Measurements from ENCODE around the gene DSG3.

The DSG3 gene, protein sequence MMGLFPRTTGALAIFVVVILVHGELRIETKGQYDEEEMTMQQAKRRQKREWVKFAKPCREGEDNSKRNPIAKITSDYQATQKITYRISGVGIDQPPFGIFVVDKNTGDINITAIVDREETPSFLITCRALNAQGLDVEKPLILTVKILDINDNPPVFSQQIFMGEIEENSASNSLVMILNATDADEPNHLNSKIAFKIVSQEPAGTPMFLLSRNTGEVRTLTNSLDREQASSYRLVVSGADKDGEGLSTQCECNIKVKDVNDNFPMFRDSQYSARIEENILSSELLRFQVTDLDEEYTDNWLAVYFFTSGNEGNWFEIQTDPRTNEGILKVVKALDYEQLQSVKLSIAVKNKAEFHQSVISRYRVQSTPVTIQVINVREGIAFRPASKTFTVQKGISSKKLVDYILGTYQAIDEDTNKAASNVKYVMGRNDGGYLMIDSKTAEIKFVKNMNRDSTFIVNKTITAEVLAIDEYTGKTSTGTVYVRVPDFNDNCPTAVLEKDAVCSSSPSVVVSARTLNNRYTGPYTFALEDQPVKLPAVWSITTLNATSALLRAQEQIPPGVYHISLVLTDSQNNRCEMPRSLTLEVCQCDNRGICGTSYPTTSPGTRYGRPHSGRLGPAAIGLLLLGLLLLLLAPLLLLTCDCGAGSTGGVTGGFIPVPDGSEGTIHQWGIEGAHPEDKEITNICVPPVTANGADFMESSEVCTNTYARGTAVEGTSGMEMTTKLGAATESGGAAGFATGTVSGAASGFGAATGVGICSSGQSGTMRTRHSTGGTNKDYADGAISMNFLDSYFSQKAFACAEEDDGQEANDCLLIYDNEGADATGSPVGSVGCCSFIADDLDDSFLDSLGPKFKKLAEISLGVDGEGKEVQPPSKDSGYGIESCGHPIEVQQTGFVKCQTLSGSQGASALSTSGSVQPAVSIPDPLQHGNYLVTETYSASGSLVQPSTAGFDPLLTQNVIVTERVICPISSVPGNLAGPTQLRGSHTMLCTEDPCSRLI

DNA sequence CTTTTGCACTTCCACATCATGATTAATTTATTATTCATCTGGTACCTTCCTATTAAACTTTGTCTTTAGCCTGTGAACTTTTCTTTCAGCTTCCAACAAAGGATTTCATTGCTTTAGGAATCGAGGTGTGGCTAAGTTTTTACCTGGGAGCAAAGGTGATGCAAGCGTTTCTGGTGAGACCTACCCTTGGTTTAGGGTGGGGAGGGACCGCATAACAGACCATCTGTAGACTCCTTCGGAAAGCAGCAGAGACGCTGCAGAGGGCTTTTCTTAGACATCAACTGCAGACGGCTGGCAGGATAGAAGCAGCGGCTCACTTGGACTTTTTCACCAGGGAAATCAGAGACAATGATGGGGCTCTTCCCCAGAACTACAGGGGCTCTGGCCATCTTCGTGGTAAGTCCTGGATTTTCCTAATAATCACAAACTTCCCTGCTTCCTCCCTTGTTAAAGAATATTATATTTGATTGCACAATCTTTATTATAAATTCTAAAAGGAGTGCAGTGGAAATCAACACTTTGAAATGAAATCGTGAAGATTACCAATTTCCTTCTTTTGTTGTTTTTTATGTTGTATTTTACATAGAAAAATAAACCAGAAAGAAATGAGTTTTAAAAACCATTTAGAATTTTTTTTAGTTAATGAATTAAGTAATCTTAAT, at the start of gene DSG3:
DSG3 (plus strand) TSS at position 212 of the 662 bp plus-strand sequence; CDS start at position 349, 137 bp downstream.
- Mint-ChIP-seq H3K9me3 (no peaks in the 10 kb centered on the region), H3K36me3 (no peaks in the 10 kb centered on the region), H3K4me1 (no peaks in the 10 kb centered on the region), H3K27me3 (no peaks in the 10 kb centered on the region), H3K4me3 (no peak within 1 kb of the TSS), H3K27ac (no peak within 1 kb of the TSS)
- CTCF ChIA-PET: no interaction called here
- DNase-seq: no peak

DNA sequence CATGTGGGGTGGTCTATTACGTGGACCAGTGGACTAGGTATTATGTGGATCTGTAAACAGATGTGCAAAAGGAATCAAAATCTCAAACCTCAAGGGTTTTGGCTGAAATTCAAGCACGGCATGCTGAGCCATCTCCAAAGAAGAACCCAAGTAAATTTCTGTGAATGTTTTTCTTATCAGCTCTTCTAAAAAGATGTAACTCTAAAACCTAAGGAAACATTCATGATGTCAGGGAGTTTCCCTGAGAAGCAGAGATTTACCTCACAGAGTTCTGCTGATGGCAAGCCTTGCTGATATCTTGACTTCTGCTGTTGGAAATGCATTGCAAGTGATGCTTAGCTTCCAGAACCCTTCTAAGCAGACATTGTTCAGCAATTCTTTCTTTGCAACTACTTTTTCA, 49.4 kb upstream of the DSG3 start:
- H3K4me1 Mint-ChIP-seq: no peaks in the 10 kb centered on the region
- H3K36me3 Mint-ChIP-seq: no peaks in the 10 kb centered on the region
- no peak overlapping the region for H3K4me3 Mint-ChIP-seq
- H3K27ac Mint-ChIP-seq: no peak overlapping the region
- H3K27me3 Mint-ChIP-seq: no peaks in the 10 kb centered on the region
- no peak for DNase-seq
- CTCF ChIA-PET: no interaction called here
- no peaks in the 10 kb centered on the region for H3K9me3 Mint-ChIP-seq

DNA sequence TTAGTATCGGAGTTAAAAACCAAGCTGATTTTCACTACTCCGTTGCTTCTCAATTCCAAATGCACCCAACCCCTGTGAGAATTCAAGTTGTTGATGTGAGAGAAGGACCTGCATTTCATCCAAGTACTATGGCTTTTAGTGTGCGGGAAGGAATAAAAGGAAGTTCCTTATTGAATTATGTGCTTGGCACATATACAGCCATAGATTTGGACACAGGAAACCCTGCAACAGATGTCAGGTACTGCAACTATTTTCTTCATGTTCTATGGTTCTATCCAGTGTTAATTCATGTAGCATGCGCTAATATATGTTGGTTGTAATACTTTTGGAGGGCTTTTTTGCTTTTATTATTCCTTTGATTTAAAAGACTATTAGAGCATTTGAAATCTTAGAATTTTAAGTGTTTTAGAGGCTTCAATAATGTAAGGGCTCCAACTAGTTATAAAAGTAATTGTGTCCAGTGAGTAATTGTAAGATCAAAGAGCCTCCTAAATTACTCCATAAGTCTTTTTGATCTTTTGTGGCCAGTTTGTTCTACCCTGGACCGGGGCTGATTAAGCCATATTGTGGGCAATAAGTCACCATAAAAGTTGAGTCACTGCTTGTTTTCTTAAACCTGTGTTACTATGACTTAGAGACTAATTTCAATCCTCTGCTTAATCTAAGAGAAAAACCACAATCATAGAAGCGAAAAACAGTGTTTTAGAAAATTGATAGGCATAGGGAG, 48.1 kb upstream of the DSG3 start:
- Mint-ChIP-seq H3K36me3 (no peaks in the 10 kb centered on the region), H3K4me3 (no peak overlapping the region), H3K27me3 (no peaks in the 10 kb centered on the region), H3K4me1 (no peaks in the 10 kb centered on the region), H3K9me3 (no peaks in the 10 kb centered on the region), H3K27ac (no peak overlapping the region)
- no peak for DNase-seq
- CTCF ChIA-PET: no interaction called here

DNA sequence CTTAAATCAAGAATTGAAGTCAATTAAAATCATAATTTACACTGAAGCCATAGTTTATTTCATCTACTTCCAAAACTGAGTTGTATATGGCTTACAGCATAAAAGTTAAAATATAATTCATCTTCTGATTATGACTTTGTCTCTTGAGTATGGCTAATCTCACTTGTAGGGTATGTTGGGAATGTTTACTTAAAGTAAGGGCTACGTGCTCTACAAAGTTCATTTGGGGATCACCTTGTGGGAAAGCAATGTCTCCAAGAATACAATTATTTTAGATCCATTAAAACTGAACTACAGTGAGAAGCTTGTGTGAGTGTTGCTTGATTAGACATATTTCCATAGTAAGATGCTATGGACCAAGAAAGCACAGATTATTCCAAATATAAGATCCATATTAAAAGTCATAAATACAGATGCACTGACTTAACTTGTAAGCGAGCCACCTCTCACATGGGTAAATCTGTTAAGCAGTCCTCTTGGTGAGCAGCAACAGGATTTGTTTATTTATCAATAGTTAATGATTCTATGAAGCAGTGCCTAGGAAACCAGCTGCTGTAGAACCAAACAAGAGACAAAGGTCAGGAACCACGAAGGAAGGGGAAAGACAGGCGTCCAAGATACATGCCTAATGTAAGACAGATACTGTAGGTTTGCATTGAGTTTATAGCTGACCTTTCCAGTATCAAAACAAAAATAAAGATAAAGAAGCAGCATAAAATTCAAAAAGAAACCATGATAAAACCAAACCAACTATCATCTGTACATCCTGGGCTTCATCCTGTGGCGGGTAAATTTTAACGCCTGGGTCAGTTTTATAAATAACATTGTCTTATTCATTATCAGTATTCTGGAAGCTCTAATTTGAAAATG, 46.1 kb upstream of the DSG3 start:
- no peaks in the 10 kb centered on the region for H3K9me3 Mint-ChIP-seq
- no peak overlapping the region for H3K4me3 Mint-ChIP-seq
- H3K27me3 Mint-ChIP-seq: no peaks in the 10 kb centered on the region
- no peaks in the 10 kb centered on the region for H3K4me1 Mint-ChIP-seq
- H3K36me3 Mint-ChIP-seq: no peaks in the 10 kb centered on the region
- DNase-seq: no peak
- no peak overlapping the region for H3K27ac Mint-ChIP-seq
- CTCF ChIA-PET: interaction anchor here (1.9 kb wide), 1 partner anchor 23 kb away, joined by 5 read pairs; no protein-coding TSS in a partner anchor

DNA sequence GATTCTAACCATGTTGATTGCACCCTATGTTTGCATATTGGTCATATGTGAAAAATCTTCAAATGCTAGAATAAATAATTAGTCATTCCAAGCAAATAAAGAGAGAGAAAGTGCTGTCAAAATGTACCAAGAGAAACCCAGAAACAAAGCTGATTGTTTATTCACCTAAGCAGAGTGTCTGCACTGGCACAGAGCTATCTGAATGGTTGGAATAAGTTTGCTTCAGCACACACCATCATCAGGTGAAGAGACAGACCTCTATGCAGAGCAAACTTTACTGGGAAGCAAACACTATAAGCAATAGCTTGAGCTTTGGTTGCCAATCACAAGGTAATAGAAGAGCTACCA, 45.5 kb upstream of the DSG3 start:
- H3K27ac Mint-ChIP-seq: no peak overlapping the region
- H3K27me3 Mint-ChIP-seq: no peaks in the 10 kb centered on the region
- DNase-seq: no peak
- H3K4me1 Mint-ChIP-seq: no peaks in the 10 kb centered on the region
- no peaks in the 10 kb centered on the region for H3K36me3 Mint-ChIP-seq
- no peaks in the 10 kb centered on the region for H3K9me3 Mint-ChIP-seq
- no peak overlapping the region for H3K4me3 Mint-ChIP-seq
- CTCF ChIA-PET: interaction anchor here (1.9 kb wide), 1 partner anchor 22 kb away, joined by 5 read pairs; no protein-coding TSS in a partner anchor

DNA sequence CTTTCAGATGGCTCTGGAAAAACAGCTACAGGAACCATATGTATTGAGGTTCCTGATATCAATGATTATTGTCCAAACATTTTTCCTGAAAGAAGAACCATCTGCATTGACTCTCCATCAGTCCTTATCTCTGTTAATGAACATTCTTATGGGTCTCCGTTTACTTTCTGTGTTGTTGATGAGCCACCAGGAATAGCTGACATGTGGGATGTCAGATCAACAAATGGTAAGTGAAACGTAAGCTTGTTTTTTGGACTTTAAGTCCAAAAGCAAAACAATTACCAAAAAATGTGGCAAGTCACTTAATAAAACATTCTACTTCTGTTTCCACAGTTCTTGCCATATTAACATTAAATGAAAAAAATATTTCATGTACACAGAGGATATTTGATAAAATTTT, 44.1 kb upstream of the DSG3 start:
- CTCF ChIA-PET: interaction anchor here (1.9 kb wide), 1 partner anchor 21 kb away, joined by 5 read pairs; no protein-coding TSS in a partner anchor
- DNase-seq: no peak
- Mint-ChIP-seq H3K4me3 (no peak overlapping the region), H3K36me3 (no peaks in the 10 kb centered on the region), H3K27me3 (no peaks in the 10 kb centered on the region), H3K27ac (no peak overlapping the region), H3K9me3 (no peaks in the 10 kb centered on the region), H3K4me1 (no peaks in the 10 kb centered on the region)

DNA sequence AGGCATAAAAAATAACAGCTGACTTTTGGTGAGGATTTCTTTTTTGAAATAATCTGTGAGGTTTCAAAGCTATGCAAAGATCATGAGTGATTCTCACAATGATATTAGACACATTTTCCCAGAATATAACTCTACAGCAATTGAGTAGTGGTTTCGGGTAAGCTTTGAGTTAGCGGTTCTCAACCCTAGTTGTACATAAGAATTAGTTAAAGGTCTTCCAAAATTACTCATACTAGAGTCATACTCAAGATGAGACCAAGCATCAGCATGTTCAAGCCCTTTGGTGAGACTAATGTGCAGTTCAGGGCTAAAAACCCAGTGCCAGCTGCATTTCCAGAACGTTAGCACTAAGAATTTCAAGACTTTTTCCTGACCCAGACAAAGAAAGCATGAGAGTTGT, 39.9 kb upstream of the DSG3 start:
- H3K4me3 Mint-ChIP-seq: no peak overlapping the region
- CTCF ChIA-PET: no interaction called here
- H3K27ac Mint-ChIP-seq: no peak overlapping the region
- H3K9me3 Mint-ChIP-seq: peaks cover 4% of the 10 kb centered on the region
- no peaks in the 10 kb centered on the region for H3K36me3 Mint-ChIP-seq
- no peak for DNase-seq
- H3K27me3 Mint-ChIP-seq: no peaks in the 10 kb centered on the region
- H3K4me1 Mint-ChIP-seq: no peaks in the 10 kb centered on the region

DNA sequence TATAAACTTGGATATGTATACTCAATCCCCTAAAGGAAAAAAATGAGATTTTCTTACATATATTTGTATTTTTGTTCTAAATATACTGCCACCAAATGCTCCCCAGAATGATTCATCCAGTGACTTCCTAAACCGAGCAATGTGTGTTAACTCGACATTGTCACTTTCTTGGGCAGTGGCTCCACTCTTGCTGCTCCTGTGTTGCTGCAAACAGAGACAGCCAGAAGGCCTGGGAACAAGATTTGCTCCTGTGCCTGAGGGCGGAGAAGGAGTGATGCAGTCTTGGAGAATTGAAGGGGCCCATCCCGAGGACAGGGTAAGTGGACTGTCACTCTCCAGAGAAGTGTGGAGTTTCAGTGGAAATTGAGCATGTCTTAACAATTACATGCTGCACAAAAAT, 38.3 kb upstream of the DSG3 start:
- peaks cover 4% of the 10 kb centered on the region for H3K9me3 Mint-ChIP-seq
- no peaks in the 10 kb centered on the region for H3K4me1 Mint-ChIP-seq
- no peaks in the 10 kb centered on the region for H3K27me3 Mint-ChIP-seq
- no peak overlapping the region for H3K27ac Mint-ChIP-seq
- H3K4me3 Mint-ChIP-seq: no peak overlapping the region
- no peaks in the 10 kb centered on the region for H3K36me3 Mint-ChIP-seq
- DNase-seq: no peak
- CTCF ChIA-PET: interaction anchor here (1.2 kb wide), 1 partner anchor 15 kb away, joined by 4 read pairs; no protein-coding TSS in a partner anchor

DNA sequence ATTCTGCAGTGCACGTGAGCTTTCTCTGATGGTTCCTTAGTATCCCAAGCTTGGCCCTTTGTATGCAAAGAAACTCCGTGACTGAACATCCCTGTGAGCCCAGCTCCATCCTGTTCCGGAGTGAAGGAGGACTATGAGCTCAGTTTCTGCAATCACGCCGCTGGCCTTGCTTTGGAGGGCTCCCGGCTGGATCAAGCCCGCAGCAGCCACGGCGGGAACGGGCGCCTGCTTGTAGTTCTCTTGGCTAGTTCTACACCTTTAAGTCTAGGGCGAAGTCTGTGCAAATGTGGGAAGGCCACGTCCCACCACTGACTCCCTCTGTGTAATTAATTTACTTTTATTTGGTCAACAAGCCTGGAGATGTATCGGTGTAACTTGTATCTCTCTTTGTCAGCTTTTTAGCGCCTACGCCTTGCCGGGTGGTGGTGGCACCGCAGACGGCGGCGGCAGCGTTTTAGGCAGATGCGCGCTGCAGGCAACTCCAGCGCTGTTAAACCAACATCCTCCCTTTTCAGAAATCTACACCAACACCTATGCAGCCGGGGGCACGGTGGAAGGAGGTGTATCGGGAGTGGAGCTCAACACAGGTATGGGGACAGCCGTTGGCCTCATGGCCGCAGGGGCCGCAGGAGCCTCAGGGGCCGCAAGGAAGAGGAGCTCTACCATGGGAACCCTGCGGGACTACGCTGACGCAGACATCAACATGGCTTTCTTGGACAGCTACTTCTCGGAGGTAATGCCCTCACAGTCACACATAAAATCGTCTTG, 36.6 kb upstream of the DSG3 start:
- H3K4me3 Mint-ChIP-seq: no peak overlapping the region
- no peak for DNase-seq
- H3K4me1 Mint-ChIP-seq: no peaks in the 10 kb centered on the region
- H3K36me3 Mint-ChIP-seq: no peaks in the 10 kb centered on the region
- H3K9me3 Mint-ChIP-seq: peaks cover 4% of the 10 kb centered on the region
- H3K27ac Mint-ChIP-seq: no peak overlapping the region
- CTCF ChIA-PET: no interaction called here
- no peaks in the 10 kb centered on the region for H3K27me3 Mint-ChIP-seq

DNA sequence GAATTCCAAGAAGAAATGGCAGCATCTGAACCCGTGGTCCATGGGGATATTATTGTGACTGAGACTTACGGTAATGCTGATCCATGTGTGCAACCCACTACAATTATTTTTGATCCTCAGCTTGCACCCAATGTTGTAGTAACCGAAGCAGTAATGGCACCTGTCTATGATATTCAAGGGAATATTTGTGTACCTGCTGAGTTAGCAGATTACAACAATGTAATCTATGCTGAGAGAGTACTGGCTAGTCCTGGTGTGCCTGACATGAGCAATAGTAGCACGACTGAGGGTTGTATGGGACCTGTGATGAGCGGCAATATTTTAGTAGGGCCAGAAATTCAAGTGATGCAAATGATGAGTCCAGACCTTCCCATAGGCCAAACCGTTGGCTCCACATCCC, 34.4 kb upstream of the DSG3 start:
- Mint-ChIP-seq H3K4me1 (no peaks in the 10 kb centered on the region), H3K4me3 (no peak overlapping the region)
- CTCF ChIA-PET: no interaction called here

DNA sequence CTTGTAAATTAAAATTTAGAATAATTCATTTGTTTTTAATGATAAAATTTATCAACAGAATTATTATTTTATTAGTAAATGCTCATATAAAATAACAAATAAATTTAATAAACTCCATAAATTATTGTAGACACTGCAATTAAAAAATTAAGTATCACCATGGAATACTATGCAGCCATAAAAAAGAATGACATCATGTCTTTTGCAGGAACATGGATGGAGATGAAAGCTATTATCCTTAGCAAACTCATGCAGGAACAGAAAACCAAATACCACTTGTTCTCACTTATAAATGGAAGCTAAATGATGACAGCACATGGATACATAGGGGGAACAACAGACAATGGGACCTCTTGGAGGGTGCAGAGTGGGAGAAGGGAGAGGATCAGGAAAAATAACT, 29.7 kb upstream of the DSG3 start:
- no peak overlapping the region for H3K4me3 Mint-ChIP-seq

More for the DNA sequence above, 34.4 kb upstream of the DSG3 start:
- Mint-ChIP-seq H3K36me3 (no peaks in the 10 kb centered on the region), H3K27me3 (no peaks in the 10 kb centered on the region), H3K27ac (no peak overlapping the region), H3K9me3 (peaks cover 4% of the 10 kb centered on the region)
- no peak for DNase-seq

DNA sequence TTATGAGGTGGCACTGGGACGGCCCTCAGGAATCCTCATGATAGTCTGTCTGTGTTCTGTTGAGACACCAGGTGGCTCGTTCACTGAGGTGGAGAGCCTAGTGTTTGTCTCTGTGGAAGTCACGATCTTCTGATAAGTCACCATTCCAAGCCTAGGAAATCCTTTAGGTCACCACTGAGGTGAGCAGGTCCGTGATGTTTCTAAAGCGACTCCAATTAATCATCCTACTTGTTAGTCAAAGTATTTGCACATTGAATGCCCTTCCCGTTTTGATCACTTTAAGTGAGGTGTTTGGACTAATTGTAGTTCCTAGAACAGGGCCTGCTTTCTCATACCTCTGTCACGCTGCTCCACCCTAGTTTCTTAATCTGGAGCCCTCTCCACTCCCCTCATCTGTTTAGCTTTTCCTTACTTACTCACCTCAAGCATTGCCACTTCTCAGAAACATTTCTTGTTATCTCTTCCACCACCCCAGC, 28.0 kb upstream of the DSG3 start:
- Mint-ChIP-seq H3K4me1 (no peaks in the 10 kb centered on the region), H3K27me3 (no peaks in the 10 kb centered on the region), H3K9me3 (no peaks in the 10 kb centered on the region), H3K4me3 (no peak overlapping the region), H3K36me3 (no peaks in the 10 kb centered on the region), H3K27ac (no peak overlapping the region)
- DNase-seq: no peak
- CTCF ChIA-PET: no interaction called here

More for the DNA sequence above, 29.7 kb upstream of the DSG3 start:
- CTCF ChIA-PET: no interaction called here
- Mint-ChIP-seq H3K9me3 (no peaks in the 10 kb centered on the region), H3K36me3 (no peaks in the 10 kb centered on the region), H3K4me1 (no peaks in the 10 kb centered on the region), H3K27me3 (no peaks in the 10 kb centered on the region), H3K27ac (no peak overlapping the region)
- DNase-seq: no peak

Data from activated naive CD4-positive, alpha-beta T cell treated with anti-CD3 and anti-CD28 coated beads, Interleukin-2, amount 10 ng/mL, durations not matched to agents 7 days and 5 days (primary cell).